ENCODE measurements around the gene MYF5.

GRCh38 chr12:80717856-80718255 is 1.1 kb downstream of the MYF5 start:
- no peak for TF ChIP-seq HMGXB4 (CRISPR knock-in tag; IDR thresholded peaks at IDR 0.05)
- no peak for TF ChIP-seq FOXP4 (CRISPR knock-in tag; IDR thresholded peaks at IDR 0.05; ENCODE audit: borderline replicate concordance)
- TF ChIP-seq DIDO1 (tag; IDR thresholded peaks at IDR 0.05; ENCODE audit: low read depth) = no peak
- no peak for TF ChIP-seq SP1 (CRISPR knock-in tag; IDR thresholded peaks at IDR 0.05)
- TF ChIP-seq STAT6 (CRISPR knock-in tag; IDR thresholded peaks at IDR 0.05) = no peak
- TF ChIP-seq TCF7L2 (IDR thresholded peaks at IDR 0.05; ENCODE audit: low read depth, low read length) = no peak
- no peak for TF ChIP-seq IRF1 (CRISPR knock-in tag; IDR thresholded peaks at IDR 0.05; ENCODE audit: borderline replicate concordance)
- no peak for TF ChIP-seq CTCF (IDR thresholded peaks at IDR 0.05 in 2 of 3, conservative IDR thresholded peaks at IDR 0.05 in 1 of 3; ENCODE audit: insufficient read depth in 2 of 3, low read depth in 1 of 3, low read length in 3 of 3)
- TF ChIP-seq ZNF274 (IDR thresholded peaks at IDR 0.05; ENCODE audit: borderline replicate concordance, low read depth, low read length) = no peak
- TF ChIP-seq NR2C2 (CRISPR knock-in tag; IDR thresholded peaks at IDR 0.05) = no peak
- no peak for TF ChIP-seq NR2C2 (tag; IDR thresholded peaks at IDR 0.05)
- TF ChIP-seq USF2 (CRISPR knock-in tag; IDR thresholded peaks at IDR 0.05) = no peak
- no peak for TF ChIP-seq SPI1 (IDR thresholded peaks at IDR 0.05; ENCODE audit: borderline replicate concordance, low read depth, low read length)
- TF ChIP-seq CHD2 (IDR thresholded peaks at IDR 0.05; ENCODE audit: low read depth, low read length) = no peak

Data from K562 (cell line).